GM08714 (cell line): ENCODE measurements around the gene IER5L.
A peak's percentile ranks its signal among the peaks of the same experiment; 100 is the strongest.

Source experiments
- H3K4me3 ChIP-seq: fragments of 200-500 bp; sonication (Bioruptor generic); 2 replicates; pipeline ENCODE4 v1.5.1; 2014; ENCODE audit warnings: mild to moderate bottlenecking, low read length, inconsistent platforms
- ZNF274 ChIP-seq: IDR thresholded peaks from 2 replicates; pipeline ENCODE4 v1.6.1; 2012; ENCODE audit warnings: mild to moderate bottlenecking, low read depth, low read length

IER5L gene

DNA sequence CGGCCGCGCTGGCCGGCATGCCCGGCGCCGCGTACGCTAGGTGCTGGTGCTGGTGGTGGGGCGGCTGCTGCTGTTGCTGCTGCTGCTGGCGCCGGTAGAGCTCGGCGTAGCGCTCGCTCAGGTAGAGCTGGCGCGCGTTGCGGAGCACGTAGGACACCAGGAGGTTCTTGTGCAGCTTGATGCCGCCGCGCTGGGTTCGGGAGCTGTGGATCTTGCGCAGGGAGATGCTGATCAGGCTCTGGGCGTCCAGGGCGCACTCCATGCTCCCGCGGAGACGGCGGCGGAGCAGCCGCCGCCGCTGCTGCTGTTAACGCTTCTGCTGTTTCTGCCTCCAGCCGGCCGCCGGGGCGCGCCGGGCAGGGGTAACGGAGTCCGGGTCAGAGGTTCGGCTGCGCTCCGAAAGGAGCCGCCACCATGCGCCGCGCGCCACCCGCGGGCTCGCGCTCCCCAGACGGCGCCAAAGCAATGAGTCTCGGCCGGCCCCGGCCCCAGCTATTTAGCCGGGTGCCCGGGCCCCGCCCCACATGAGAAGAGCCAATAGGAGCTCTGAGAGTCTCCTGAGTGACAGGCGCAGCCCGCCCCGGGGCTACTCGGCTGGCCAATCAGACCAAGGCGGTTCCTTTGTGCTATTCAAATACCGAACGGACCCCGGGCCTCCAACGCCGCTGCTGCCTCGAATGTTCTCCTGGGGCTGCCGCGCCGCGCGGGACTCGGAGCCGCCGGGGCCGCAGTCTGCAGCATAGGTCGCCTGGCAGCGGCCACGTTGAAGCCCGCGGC is at the start of gene IER5L:
Gene IER5L, minus strand, starts transcription at position 471 of the 777 bp plus-strand sequence. Its CDS starts 209 bp downstream, at position 262.
- H3K4me3 ChIP-seq = peak within 1 kb of the TSS; percentile 63; the same call in 1 of the 2 replicates
- no peak for TF ChIP-seq ZNF274

DNA sequence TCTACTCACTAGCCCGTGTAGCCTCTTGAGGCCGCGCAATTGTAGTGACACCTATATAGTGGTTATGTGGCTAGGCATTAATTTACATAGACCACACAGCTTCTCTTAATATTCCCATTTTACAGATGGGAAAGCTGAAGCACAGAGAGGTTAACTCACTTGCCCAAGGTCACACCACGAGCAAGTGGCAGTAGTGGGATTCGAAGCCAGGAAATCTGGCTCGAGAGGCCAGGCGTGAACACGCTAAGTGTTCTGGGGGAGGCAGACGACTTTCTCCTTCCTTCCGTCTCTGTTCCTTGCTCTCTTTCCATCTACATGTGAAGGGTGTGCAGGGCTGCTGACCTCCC is 49.8 kb upstream of the IER5L start:
- TF ChIP-seq ZNF274 = no peak

DNA sequence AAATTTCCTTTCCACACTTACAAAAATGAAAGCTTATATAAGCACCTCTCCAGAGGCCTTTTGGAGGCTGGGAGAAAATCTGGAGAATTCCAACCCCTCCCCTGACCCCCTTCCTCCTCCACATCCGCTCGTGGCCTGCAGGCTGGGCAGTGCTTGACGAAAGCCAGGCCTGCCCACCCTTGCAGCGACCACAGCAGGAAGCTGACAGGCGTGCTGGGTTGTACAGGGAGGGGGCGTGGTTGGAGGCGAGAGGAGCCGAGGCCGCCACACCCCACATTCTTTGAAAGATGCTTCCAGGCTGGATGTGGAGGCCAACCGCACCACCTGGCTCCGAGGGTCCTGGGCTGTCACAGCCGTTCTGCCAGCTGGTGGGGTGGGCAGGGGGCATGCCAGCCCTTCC is 47.8 kb upstream of the IER5L start:
- no peak for TF ChIP-seq ZNF274
- no peak overlapping the region for H3K4me3 ChIP-seq

More for the DNA sequence above, 49.8 kb upstream of the IER5L start:
- H3K4me3 ChIP-seq = no peak overlapping the region

DNA sequence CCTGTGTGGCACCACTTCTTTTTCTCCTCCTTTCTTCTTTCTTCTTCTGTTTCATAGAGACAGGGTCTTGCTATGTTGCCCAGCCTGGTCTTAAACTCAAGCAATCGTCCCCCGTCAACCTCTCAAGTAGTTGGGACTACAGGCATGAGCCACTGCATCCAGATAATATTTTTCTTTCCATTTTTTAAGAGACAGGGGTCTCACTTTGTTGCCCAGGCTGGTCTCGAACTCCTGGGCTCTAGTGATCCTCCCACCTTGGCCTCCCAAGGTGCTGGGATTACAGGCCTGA is 47.4 kb upstream of the IER5L start:
- no peak for TF ChIP-seq ZNF274
- no peak overlapping the region for H3K4me3 ChIP-seq

DNA sequence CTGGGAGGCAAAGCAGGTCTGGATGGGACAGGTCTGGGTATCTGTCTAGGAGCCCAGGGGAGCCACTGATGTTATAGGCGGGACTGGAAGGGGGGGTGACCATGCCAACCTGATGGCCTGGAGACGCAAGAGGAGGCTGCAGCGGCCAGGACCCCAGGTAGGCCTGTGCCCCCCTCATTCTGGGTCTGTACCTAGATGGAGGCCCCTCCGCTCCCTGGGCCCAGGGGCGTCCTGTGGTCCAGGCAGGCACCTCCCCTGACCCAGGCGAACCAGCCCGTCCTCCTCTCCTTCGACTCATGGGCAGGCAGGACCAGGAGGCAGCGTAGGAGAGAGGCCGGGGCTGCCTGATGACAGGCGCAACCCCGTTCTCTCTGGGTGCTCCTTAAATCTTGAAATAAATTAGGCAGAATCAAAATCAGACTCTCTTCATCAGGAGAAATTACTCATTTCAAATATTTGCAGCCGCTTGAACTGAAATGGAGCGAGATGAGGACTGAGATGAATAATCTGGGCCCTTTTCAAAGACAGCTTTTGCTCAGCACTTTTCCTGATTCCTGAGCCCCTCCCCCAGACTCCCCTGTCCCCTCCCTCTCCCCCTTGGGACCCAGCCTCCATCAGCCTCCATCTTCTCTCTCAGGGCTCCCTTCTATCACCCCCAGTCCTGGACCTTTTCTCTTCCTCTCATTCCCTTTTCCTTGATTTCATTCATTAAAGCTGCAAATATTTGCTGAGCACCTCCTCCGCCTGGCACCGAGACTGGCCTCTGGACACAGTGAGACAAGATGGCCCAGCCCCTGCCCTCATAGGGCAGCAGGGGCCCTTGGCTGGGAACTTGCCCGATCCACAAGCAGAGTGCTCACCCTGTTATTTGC is 46.8 kb upstream of the IER5L start:
- no peak overlapping the region for H3K4me3 ChIP-seq
- no peak for TF ChIP-seq ZNF274

DNA sequence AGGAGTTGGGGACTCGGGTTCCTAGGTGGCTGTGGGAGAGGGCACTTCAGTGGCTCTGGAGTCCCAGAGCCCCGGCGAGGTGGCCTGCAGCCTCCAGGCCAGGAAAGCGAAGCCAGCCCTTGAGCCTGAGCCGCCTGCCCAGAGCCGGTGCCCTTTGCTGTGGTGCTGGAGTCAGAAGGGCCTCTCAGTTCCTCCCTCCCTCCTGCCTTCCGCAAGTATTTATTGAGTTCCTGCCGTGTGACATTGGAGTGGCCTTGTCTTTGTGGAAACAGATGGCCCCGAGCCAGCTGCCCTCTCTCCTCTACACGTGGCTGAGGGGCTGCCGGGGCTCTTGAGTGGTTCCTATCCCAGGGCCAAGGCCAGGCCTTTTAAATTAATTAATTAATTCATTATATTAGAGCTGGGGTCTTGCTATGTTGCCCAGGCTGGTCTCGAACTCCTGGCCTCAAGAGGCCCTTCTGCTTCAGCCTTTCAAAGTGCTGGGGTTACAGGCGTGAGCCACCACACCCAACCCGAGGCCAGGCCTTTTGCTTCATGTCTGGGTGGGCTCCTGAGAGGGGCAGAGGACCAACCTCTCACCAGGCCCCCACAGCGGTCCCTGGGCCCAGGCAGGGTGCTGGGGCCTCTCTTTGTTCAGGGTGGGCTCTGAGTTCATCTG is 45.6 kb upstream of the IER5L start:
- no peak for TF ChIP-seq ZNF274
- H3K4me3 ChIP-seq = no peak overlapping the region

DNA sequence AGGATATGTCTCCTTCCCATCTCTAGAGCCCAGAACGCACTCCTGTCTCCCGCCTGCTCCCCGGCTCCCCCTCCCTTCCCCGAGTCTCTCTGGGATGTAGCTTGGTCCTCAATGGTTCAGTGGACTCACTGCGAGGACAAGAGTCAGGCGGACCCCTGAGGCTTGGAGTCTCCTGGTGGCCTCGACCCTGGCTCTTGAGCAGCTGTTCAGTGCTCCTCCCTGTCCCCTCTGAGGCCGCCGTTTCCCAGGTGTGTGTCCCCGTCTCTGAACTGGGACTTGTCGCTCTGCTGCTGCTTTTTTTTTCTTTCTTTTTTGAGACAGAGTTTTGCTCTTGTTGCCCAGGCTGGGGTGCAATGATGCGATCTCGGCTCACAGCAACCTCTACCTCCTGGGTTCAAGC is 44.8 kb upstream of the IER5L start:
- TF ChIP-seq ZNF274 = no peak
- H3K4me3 ChIP-seq = no peak overlapping the region

DNA sequence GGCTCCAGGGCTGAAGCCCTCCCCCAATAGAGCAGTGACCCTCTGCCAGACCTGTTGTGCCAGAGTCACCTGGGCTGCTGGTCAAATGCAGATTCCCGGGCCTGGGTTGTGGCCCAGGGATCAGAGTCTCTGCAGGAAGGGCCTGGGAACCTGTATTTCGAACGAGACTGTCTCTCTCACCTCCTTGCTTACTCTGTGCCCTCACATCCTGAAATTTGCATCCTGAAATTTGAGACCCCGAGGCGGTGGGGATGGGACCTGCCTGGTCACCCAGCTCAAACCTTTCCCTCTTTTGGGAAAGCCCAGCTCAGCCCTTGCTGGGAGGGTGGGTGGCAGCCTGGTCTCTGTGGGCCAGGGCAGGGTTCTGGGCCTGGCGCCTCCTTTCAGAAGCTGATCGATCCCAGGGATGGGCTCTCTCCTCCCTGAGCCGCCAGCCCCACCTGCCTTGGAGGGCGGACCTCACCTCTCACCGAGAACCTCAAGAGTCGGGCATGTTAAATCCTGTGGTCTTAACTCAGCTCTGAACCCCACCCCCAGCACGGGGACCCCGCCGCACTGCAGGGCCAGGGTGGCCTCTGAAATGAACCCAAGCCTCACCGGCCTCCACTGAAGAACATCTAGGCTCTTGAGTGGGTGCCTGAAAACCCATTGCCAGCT is 44.0 kb upstream of the IER5L start:
- no peak overlapping the region for H3K4me3 ChIP-seq
- no peak for TF ChIP-seq ZNF274

DNA sequence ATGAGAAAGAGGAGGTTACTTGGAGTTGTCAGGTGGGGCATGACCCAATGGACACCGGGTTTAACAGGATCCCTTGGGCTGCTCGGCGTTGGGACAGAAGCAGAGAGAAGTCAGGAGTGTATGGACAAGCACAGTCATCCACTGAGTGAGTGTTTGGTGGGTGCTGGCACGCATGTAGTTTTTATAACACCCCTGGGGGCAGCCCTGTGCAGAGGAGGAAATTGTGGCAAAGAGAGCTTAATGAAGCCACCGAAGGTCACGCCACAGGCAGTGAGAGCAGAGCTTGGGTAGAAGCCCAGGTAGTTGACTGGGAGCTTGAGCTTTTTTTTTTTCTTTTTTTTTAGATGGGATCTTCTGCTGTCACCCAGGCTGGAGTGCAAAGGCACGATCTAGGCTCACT is 43.2 kb upstream of the IER5L start:
- no peak overlapping the region; the same call in 1 of the 2 replicates for H3K4me3 ChIP-seq

DNA sequence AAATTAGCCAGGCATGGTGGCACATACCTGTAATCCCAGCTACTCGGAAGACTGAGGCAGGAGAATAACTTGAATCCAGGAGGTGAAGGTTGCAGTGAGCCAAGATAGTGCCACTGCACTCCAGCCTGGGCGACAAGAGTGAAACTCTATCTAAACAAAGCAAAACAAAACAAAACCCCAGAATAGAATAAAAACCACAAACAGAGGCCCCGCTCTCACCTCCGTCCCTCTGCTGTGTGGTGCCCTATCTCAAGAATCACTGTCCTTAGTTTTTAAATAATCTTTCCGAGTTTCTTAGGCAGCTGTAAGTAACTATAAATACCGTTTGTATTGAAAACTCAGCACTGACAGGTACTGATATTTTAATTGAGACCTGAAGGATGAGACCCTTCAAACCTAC is 42.7 kb upstream of the IER5L start:
- TF ChIP-seq ZNF274 = no peak
- no peak overlapping the region; the same call in 1 of the 2 replicates for H3K4me3 ChIP-seq

More for the DNA sequence above, 43.2 kb upstream of the IER5L start:
- no peak for TF ChIP-seq ZNF274

DNA sequence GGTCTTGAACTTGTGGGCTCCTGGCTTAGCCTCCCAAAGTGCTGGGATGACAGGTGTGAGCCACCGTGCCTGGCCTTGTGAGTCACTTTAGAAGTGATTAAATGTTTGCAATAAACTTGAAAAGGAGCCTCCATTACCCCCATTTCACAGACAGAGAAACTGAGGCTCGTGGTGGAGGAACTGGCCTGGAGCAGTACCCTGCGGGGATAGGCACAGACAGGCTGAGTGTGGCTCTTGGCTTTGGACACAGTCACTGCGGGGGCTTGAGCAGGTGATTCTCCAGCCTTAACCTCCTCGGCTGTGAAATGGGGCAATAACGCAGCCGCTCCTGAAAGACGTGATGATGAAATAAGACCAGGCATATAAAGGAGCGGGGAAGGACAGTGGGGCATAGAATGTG is 40.9 kb upstream of the IER5L start:
- TF ChIP-seq ZNF274 = no peak

DNA sequence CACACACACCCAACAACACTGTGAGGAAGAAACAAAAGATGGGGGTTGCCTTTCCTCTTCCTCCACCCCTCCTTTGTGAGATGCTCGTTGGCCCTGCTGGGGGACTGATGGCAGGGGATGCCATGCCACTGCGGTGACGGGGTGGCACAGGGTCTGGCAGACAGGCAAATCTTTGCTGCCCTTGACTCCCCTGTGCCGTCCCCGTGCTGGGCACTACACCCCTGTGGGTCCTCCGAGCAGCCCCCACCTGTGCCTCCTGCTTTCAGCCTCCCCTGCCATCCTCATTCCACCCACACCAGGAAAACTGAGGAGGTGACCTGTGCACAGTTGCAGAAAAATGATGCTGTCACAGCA is 40.2 kb upstream of the IER5L start:
- TF ChIP-seq ZNF274 = no peak
- H3K4me3 ChIP-seq = no peak overlapping the region

More for the DNA sequence above, 40.9 kb upstream of the IER5L start:
- H3K4me3 ChIP-seq = no peak overlapping the region

DNA sequence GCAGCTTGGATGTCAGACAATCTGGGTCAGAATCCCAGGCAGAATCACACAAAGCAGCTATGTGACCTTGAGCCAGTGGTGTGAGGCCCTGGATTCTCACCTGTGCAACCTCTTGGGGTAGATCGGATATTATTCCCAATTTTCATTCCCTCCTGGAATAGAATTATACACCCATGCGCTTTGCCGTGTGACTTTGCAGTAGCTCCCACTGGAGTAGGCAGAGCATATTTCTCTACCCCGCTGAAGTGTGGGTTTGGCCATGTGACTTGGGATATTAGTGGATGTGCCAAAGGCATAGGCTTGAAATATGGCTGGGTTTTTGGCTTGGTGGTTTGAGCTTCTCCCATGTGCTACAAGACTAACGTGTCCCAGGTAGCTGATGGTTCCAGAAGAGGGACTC is 35.5 kb upstream of the IER5L start:
- no peak for TF ChIP-seq ZNF274

DNA sequence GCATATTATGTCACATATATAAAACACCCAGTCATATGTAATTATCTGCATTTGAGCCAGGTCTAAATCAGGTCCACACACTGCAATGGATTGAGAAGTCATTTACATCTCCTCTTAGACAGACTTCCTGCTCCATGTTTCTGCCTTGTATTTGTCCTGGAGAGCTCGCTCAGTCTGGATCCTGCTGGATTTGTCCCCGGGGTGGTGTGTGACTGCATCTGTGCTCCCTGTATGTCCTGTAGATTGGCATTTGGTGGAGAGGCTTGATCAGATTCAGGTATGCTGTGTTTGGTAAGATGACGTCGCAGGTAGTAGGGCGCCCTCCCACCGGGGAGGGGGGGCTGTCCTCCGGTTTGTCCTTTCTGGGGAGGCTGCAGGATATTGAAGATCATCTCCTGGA is 33.6 kb upstream of the IER5L start:
- no peak overlapping the region for H3K4me3 ChIP-seq
- no peak for TF ChIP-seq ZNF274

More for the DNA sequence above, 35.5 kb upstream of the IER5L start:
- H3K4me3 ChIP-seq = no peak overlapping the region
